GM13976 (cell line): Measurements from ENCODE around the gene APBA2.
"Not testable (repeated sequence)": the region's sequence is repeated elsewhere in the genome, so short reads cannot be mapped to it uniquely, and the experiment has no call there.

Source experiments
- DNase-seq: peaks from one replicate; pipeline ENCODE4 v3.0.0; 2012; ENCODE audit warnings: low spot score
- CTCF ChIP-seq: IDR thresholded peaks from 2 replicates; pipeline ENCODE4 v1.5.1; 2012; ENCODE audit warnings: borderline replicate concordance, mild to moderate bottlenecking; ENCODE audit not compliant: insufficient read depth; ENCODE audit errors: extremely low read depth, missing control alignments, control extremely low read depth
- in situ Hi-C: fragments of 300-500 bp; cut with MboI; formaldehyde crosslinking; loops from one replicate; pipeline ENCODE4 v1.12.0; 2022; ENCODE audit warnings: low sequenced_read_pairs, mixed read lengths, inconsistent platforms; ENCODE audit not compliant: unreplicated experiment

The APBA2 gene

DNA sequence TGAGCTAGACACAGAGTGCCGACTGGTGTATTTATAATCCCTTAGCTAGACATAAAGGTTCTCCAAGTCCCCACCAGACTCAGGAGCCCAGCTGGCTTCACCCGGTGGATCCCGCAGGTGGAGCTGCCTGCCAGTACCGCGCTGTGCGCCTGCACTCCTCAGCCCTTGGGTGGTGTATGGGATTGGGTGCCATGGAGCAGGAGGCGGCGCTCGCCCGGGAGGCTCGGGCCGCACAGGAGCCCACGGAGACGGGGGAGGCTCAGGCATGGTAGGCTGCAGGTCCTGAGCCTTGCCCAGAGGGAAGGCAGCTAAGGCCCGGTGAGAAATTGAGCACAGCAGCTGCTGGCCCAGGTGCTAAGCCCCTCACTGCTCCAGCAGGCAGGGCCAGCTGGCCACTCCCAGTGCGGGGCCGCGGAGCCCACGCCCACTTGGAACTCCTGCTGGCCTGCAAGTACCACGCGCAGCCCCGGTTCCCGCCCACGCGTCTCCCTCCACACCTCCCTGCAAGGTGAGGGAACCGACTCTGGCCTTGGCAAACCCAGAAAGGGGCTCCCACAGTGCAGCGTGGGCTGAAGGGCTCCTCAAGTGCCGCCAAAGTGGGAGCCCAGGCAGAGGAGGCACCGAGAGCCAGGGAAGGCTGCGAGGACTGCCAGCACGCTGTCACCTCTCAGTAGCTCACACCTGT is 274.1 kb downstream of the APBA2 start:
- TF ChIP-seq CTCF = no peak
- DNase-seq = no peak
- in situ Hi-C loops = no loop called here

DNA sequence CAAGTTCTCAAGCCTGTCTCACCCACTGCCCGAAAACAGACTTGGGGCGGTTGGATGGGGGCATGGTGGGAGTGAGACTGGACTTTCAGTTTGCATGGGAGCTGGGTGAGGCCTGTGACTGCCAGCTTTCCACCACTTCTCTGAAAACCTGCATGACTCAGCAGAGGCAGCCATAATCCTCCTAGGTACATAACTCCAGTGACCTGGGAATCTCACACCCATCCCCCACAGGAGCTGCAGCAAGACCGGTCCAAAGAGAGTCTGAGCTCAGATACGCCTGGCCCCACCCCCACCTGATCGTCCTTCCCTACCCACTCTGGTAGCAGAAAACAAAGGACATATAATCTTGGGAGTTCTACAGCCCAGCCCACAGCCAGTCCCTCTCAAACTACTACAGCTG is 276.6 kb downstream of the APBA2 start:
- no peak for TF ChIP-seq CTCF
- DNase-seq = no peak
- in situ Hi-C loops = no loop called here

DNA sequence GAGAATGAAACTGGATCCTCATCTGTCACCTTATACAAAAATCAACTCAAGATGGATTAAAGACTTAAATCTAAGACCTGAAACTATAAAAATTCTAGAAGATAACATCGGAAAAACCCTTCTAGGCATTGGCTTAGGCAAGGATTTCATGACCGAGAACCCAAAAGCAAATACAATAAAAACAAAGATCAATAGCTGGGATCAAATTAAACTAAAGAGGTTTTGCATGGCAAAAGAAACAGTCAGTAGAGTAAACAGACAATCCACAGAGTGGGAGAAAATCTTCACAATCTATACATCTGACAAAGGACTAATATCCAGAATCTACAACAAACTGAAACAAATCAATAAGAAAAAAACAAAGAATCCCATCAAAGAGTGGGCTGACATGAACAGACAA is 281.3 kb downstream of the APBA2 start:
- in situ Hi-C loops, DNase-seq: not testable (repeated sequence)
